ENCODE data around the gene MYO1A. TPM values are rescaled to one million over a fixed set of nuclear protein-coding genes. Genes with fewer than 3 reads are reported as not detected.

MYO1A gene
- polyA plus RNA-seq, 1 donor (not counting 4 experiments of a cell fraction or from before 2014, with no cell fraction given): 0.01 TPM

DNA sequence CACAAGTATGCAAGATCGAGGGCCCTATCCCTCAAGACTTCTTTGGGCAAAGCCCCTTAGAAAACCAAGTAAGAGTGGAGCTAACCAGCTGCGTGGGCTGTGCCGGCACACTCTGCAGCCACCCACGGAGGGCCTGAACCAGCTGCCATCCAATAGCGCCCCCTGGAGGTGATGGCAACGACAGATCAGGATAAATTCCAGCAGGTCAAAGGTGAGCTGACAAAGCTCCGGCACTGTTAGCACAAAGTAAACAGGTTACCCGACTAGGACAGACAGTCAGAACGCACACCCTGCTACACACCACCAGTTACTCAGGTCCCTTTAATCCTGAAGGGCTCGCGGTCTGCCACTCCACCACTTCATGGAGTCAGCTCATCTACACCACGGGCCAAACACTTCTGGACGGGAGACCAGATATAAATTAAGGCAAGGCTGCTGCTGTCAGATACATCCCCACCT lies 48.5 kb downstream of the MYO1A start:
- Histone ChIP-seq H3K27ac (ENCODE audit: control insufficient read depth, insufficient read depth, low read length) (no peak overlapping the region), H3K9me3 (ENCODE audit: control insufficient read depth, low read depth, low read length) (no peaks in the 10 kb centered on the region), H3K4me2 (ENCODE audit: control insufficient read depth, extremely low read depth, insufficient read depth, low read depth, low read length) (no peak overlapping the region), H2AFZ (ENCODE audit: control insufficient read depth, low read length) (no peak overlapping the region), H3K9ac (ENCODE audit: control insufficient read depth, extremely low read depth, insufficient read depth, low read length) (no peak overlapping the region), H3K4me3 (ENCODE audit: control insufficient read depth in 2 of 3, extremely low read depth in 1 of 3, insufficient read depth in 2 of 3, low read depth in 1 of 3, low read length in 3 of 3) (no peak overlapping the region), H3K4me1 (ENCODE audit: control insufficient read depth, extremely low read depth, insufficient read depth, low read length) (peaks cover 6% of the 10 kb centered on the region), H3K9me1 (ENCODE audit: control insufficient read depth, extremely low read depth, insufficient read depth, low read length) (no peaks in the 10 kb centered on the region), H3K36me3 (ENCODE audit: control insufficient read depth in 2 of 2, extremely low read depth in 1 of 2, insufficient read depth in 2 of 2, low read length in 2 of 2) (peaks cover 17 to 25% of the 10 kb centered on the region in 2 experiments), H4K20me1 (ENCODE audit: control insufficient read depth, extremely low read depth, insufficient read depth, low read length) (no peaks in the 10 kb centered on the region), H3K27me3 (ENCODE audit: control insufficient read depth, extremely low read depth, insufficient read depth, low read length) (no peaks in the 10 kb centered on the region), H3K79me2 (ENCODE audit: control insufficient read depth, insufficient read depth, low read length) (peaks cover 26% of the 10 kb centered on the region)
- DNase-seq (ENCODE audit: low read depth, low spot score) (peak; percentile 23), FAIRE-seq (peak; percentile 34)
- dilution Hi-C loops (cut with MboI; ENCODE audit: extremely low pct_ligation_motif_present, low sequenced_read_pairs): loop anchor here (10.0 kb wide), 1 partner anchor 247 kb away; the partner anchor contains the start of gene PRIM1
- TF ChIP-seq, protein P1, sequence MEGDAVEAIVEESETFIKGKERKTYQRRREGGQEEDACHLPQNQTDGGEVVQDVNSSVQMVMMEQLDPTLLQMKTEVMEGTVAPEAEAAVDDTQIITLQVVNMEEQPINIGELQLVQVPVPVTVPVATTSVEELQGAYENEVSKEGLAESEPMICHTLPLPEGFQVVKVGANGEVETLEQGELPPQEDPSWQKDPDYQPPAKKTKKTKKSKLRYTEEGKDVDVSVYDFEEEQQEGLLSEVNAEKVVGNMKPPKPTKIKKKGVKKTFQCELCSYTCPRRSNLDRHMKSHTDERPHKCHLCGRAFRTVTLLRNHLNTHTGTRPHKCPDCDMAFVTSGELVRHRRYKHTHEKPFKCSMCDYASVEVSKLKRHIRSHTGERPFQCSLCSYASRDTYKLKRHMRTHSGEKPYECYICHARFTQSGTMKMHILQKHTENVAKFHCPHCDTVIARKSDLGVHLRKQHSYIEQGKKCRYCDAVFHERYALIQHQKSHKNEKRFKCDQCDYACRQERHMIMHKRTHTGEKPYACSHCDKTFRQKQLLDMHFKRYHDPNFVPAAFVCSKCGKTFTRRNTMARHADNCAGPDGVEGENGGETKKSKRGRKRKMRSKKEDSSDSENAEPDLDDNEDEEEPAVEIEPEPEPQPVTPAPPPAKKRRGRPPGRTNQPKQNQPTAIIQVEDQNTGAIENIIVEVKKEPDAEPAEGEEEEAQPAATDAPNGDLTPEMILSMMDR (optimal IDR thresholded peaks at IDR 0.05 in 1 of 3, IDR thresholded peaks at IDR 0.05 in 1 of 3, conservative IDR thresholded peaks at IDR 0.05 in 1 of 3; ENCODE audit: extremely low read depth in 1 of 3, insufficient read depth in 2 of 3, low read length in 3 of 3): peak; percentile 85 to 91 (median 88)
- no peak for TF ChIP-seq EZH2 (IDR thresholded peaks at IDR 0.05; ENCODE audit: low read length)

DNA sequence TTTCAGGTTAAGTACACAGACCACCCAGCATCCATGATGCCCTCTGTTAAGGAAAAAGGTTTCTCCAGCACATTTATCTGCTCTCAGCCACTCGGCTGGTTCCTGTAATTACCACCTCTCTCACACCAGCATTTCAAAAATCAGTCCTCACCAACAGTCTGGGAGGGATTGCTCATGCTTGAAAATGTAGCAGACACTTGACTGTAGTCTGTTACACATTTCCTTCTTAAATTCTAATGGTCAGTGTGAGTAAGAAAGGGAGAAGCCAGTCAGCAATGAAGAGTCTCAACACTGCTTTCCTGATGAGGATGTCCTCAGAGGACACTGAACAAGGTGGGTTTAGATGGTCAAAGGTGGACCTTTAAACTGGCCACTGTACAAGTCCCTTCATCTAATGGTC lies 49.5 kb downstream of the MYO1A start:
- Histone ChIP-seq H3K9ac (ENCODE audit: control insufficient read depth, extremely low read depth, insufficient read depth, low read length) (no peak overlapping the region), H3K9me1 (ENCODE audit: control insufficient read depth, extremely low read depth, insufficient read depth, low read length) (no peaks in the 10 kb centered on the region), H3K79me2 (ENCODE audit: control insufficient read depth, insufficient read depth, low read length) (peaks cover 21% of the 10 kb centered on the region), H3K4me3 (ENCODE audit: control insufficient read depth in 2 of 3, extremely low read depth in 1 of 3, insufficient read depth in 2 of 3, low read depth in 1 of 3, low read length in 3 of 3) (no peak overlapping the region), H3K4me1 (ENCODE audit: control insufficient read depth, extremely low read depth, insufficient read depth, low read length) (peaks cover 5% of the 10 kb centered on the region), H3K27me3 (ENCODE audit: control insufficient read depth, extremely low read depth, insufficient read depth, low read length) (no peaks in the 10 kb centered on the region), H3K27ac (ENCODE audit: control insufficient read depth, insufficient read depth, low read length) (no peak overlapping the region), H3K9me3 (ENCODE audit: control insufficient read depth, low read depth, low read length) (no peaks in the 10 kb centered on the region), H3K36me3 (ENCODE audit: control insufficient read depth in 2 of 2, extremely low read depth in 1 of 2, insufficient read depth in 2 of 2, low read length in 2 of 2) (peaks cover 18 to 25% of the 10 kb centered on the region in 2 experiments), H3K4me2 (ENCODE audit: control insufficient read depth, extremely low read depth, insufficient read depth, low read depth, low read length) (no peak overlapping the region), H2AFZ (ENCODE audit: control insufficient read depth, low read length) (no peak overlapping the region), H4K20me1 (ENCODE audit: control insufficient read depth, extremely low read depth, insufficient read depth, low read length) (no peaks in the 10 kb centered on the region)
- no peak for DNase-seq (ENCODE audit: low read depth, low spot score)
- dilution Hi-C loops (cut with MboI; ENCODE audit: extremely low pct_ligation_motif_present, low sequenced_read_pairs): loop anchor here (10.0 kb wide), 1 partner anchor 246 kb away; the partner anchor contains the start of gene PRIM1
- no peak for FAIRE-seq
- TF ChIP-seq EZH2 (IDR thresholded peaks at IDR 0.05; ENCODE audit: low read length): no peak
- TF ChIP-seq, protein P1 (optimal IDR thresholded peaks at IDR 0.05 in 1 of 3, IDR thresholded peaks at IDR 0.05 in 1 of 3, conservative IDR thresholded peaks at IDR 0.05 in 1 of 3; ENCODE audit: extremely low read depth in 1 of 3, insufficient read depth in 2 of 3, low read length in 3 of 3): no peak
